Activated CD4-positive, alpha-beta T cell treated with anti-CD3 and anti-CD28 coated beads, Interleukin-2, amount 50 U/mL, for 4 hours (primary cell): ENCODE measurements around the gene GPR34.
"Not testable (repeated sequence)": the region's sequence is repeated elsewhere in the genome, so short reads cannot be mapped to it uniquely, and the experiment has no call there.

Source experiments
- DNase-seq, 2 experiments: peaks; one replicate each; pipeline ENCODE4 v3.0.0-alpha.2; 2020

Gene GPR34, protein sequence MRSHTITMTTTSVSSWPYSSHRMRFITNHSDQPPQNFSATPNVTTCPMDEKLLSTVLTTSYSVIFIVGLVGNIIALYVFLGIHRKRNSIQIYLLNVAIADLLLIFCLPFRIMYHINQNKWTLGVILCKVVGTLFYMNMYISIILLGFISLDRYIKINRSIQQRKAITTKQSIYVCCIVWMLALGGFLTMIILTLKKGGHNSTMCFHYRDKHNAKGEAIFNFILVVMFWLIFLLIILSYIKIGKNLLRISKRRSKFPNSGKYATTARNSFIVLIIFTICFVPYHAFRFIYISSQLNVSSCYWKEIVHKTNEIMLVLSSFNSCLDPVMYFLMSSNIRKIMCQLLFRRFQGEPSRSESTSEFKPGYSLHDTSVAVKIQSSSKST

GRCh38 chrX:41688835-41689234, at the start of gene GPR34:
Gene GPR34, plus strand, starts transcription at chrX:41688973. Its CDS starts 6,661 bp downstream, at chrX:41695634.
- DNase-seq = no peak

DNA sequence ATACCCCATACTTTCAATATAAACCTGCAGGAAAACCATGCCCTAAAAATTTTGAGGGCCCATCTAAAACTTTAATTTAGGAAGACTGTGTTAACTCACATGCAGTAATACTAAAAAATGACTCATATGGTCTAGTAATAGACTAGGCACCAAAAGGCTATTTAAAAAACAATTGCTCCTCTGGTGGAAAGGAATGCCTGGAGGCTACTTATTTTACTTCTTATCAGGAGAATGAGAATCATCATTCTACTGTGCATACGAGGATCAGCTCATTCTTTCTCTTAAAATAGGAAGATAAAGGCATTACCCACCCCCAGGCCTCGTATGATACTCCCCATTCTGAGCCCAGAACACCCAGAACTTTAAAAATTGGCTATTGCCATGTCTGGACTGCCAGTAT, 42.6 kb upstream of the GPR34 start:
- DNase-seq = not testable (repeated sequence)

DNA sequence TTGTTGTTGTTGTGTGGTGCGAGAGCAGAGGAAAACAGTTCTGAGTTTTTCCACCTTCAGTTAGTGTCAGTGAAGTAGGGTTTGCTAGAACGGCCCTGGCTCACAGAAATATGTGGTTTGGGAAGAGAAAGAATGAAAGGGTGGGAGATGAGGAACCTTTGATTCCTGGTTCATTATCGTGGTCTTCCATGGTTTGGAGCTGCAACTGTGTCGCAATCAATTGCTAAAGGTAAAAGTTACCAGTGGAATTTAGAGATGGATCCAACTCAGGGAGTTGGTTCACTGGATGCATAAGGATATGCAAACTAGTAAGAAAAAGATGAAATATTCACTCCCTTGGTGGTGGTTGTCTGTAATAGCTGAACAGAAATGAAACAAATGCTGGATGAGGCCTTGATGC, 35.6 kb upstream of the GPR34 start:
- DNase-seq = no peak

- no peak for DNase-seq
These were observed 33.7 kb upstream of the GPR34 start for GRCh38 chrX:41655101-41655500.

GRCh38 chrX:41655631-41656030, 33.1 kb upstream of the GPR34 start:
- DNase-seq = no peak

GRCh38 chrX:41661366-41662095, 27.2 kb upstream of the GPR34 start:
- no peak for DNase-seq

- no peak for DNase-seq
These were observed 24.3 kb upstream of the GPR34 start for GRCh38 chrX:41664375-41664901.

- DNase-seq = no peak
These were observed 23.9 kb upstream of the GPR34 start for GRCh38 chrX:41664908-41665307.

- no peak for DNase-seq
These were observed 23.1 kb upstream of the GPR34 start for GRCh38 chrX:41665686-41666085.

- DNase-seq = no peak
These were observed 22.5 kb upstream of the GPR34 start for GRCh38 chrX:41666251-41666650.

DNA sequence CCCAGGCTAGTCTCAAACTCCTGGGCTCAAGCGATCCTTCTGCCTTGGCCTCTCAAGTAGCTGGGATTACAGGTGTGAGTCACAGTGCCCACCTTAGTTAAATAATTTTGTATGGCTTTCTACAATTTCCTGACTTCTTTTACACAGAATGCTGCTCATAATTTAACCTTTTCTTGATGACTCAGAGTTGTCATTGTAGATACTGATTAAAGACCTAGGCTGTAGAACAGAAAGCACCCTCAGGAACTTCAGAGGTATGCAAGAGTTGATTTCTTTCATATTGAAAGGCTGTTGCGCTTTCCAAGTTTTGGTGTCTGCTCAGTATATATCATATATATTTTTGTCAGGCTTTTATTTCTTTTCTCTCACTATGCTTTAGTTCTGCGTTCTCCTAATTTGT, 21.1 kb upstream of the GPR34 start:
- DNase-seq = no peak

GRCh38 chrX:41670112-41670511, 18.7 kb upstream of the GPR34 start:
- DNase-seq = no peak

- DNase-seq = no peak
These were observed 17.7 kb upstream of the GPR34 start for GRCh38 chrX:41671082-41671481.

- DNase-seq = no peak
These were observed 16.1 kb upstream of the GPR34 start for GRCh38 chrX:41672643-41673042.

DNA sequence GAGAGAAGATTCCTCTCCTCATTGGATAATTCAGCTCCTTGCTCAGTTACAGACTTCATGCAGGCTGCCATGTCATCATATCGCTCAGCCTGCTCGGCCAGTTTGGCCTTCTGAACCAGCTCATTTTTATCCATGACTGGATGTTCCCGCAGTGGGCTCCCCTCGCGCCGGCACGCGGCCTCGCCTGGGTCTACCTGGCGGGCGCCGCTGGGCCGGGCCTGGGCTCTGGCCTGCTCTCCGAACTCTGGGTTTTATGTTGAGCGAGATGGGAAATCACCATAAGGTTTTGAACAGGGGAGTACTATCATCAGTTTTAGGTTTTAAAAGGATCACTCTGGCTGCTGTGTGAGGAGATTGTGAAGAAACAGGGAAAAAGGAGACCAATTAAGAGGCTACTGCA, 12.4 kb upstream of the GPR34 start:
- DNase-seq = not testable (repeated sequence)

- no peak for DNase-seq
These were observed 11.4 kb upstream of the GPR34 start for GRCh38 chrX:41677183-41678060.

GRCh38 chrX:41684138-41684537, 4.6 kb upstream of the GPR34 start:
- no peak for DNase-seq

DNA sequence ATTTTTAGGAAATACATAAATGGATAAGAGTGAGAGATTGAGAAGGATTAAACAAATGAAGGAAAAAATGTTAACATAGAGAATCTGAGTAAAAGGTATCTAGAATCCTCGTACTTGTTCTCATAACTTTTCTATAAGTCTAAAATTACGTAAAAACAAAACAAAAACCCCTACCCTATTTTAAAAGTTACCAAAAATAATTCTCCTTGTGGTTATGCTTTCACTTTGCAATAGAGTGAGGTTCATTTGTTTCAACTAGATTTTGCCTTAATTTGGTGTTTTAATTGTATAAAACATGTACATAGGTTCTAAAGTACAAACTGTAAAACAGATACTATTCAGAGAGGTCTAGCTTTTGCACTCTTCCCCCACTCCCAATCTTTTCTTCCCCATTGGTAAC, 3.8 kb upstream of the GPR34 start:
- no peak for DNase-seq

DNA sequence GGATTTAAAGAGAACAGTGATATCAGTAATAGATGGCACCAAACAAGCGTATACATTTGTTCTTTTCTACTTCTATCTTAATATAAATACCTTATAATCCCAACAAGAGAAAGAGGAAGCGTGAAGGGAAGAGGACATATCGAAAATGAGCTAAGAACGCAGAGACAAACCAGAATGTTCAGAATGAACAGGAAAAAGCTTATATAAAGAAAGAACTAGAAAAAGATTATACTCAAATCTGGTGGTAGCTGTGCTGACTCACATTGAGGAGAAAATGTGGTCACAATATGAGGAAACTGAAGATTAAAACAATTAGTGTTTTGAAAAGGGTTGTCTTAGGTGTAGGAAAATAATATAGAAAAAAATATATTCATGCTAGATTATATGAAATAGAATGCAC, 2.0 kb upstream of the GPR34 start:
- DNase-seq = no peak

GRCh38 chrX:41688156-41688555, 617 bp upstream of the GPR34 start:
- no peak for DNase-seq

GRCh38 chrX:41689711-41690110, 938 bp downstream of the GPR34 start:
- DNase-seq = no peak

DNA sequence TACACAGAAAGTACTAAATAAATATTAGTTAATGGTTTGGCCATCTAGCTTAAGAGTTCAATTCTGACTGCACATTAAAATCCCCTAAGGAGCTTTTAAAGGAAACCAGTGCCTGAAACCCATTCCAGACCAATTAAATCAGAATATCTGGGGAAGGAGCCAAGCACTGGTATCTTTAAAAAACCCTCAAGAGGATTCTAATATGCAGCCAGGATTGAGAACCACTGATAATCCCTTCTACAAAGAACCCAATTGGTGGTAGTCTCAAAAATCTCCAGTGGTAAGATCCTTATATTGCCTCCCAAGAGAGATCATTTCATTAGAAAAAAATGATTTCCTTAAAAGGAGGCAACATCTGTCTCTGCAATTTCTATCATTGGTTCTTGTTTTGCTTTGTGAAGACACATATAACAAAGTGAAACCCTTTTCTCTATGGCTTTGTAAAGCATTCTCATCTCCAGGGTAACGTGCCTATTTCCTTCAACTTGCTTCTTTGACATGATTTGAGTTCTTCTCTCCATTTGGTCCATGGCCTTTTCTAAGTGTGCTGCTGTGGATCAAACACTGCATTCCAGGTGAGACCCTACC, 3.5 kb downstream of the GPR34 start:
- no peak for DNase-seq

DNA sequence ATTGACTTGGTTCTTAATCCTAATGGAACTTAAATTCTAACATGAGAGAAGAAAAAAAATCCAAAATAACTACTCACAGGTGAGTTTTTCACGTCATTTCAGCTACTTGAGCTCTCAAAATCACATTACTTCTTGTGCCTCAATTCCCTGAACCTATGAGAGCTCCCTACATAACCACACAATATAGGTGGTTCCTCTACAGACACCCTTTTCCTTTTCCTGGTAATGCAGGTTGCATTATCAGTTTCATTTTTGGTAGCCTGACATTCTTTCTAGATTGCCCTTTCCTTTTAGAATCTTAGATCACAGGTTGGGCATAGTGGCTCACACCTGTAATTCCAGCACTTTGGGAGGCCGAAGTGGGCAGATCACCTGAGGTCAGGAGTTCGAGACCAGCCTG, 4.3 kb downstream of the GPR34 start:
- no peak for DNase-seq
